Activated gamma-delta T cell (primary cell): ENCODE data around the gene P2RX6.
"Not testable (repeated sequence)": the region's sequence is repeated elsewhere in the genome, so short reads cannot be mapped to it uniquely, and the experiment has no call there.

ENCODE experiments used
- DNase-seq: peaks from one replicate; lab custom pipeline; 2025; lab: John Stamatoyannopoulos, UW

Gene P2RX6

GRCh38 chr22:21052715-21053459 lies 37.9 kb downstream of the P2RX6 start:
- DNase-seq: no peak

GRCh38 chr22:21054046-21054713 lies 39.2 kb downstream of the P2RX6 start:
- DNase-seq: no peak

- DNase-seq: no peak
Measured at GRCh38 chr22:21054714-21055563, 40.0 kb downstream of the P2RX6 start.

- no peak for DNase-seq
Measured at GRCh38 chr22:21055564-21055834, 40.5 kb downstream of the P2RX6 start.

- no peak for DNase-seq
Measured at GRCh38 chr22:21055880-21056319, 40.9 kb downstream of the P2RX6 start.

- not testable (repeated sequence) for DNase-seq
Measured at GRCh38 chr22:21060363-21060762, 45.4 kb downstream of the P2RX6 start.

- DNase-seq: not testable (repeated sequence)
Measured at GRCh38 chr22:21061660-21062321, 46.8 kb downstream of the P2RX6 start.

GRCh38 chr22:21064425-21064824 lies 49.5 kb downstream of the P2RX6 start:
- not testable (repeated sequence) for DNase-seq

- no peak for DNase-seq
Measured at GRCh38 chr22:21064917-21065864, 50.2 kb downstream of the P2RX6 start.

- DNase-seq: no peak
Measured at GRCh38 chr22:21067075-21067900, 52.3 kb downstream of the P2RX6 start.

- no peak for DNase-seq
Measured at GRCh38 chr22:21067901-21068680, 53.1 kb downstream of the P2RX6 start.

GRCh38 chr22:21068681-21069276 lies 53.8 kb downstream of the P2RX6 start:
- no peak for DNase-seq

- no peak for DNase-seq
Measured at GRCh38 chr22:21069375-21069774, 54.4 kb downstream of the P2RX6 start.

GRCh38 chr22:21070690-21071615 lies 56.0 kb downstream of the P2RX6 start:
- DNase-seq: no peak

- DNase-seq: not testable (repeated sequence)
Measured at GRCh38 chr22:21071796-21072195, 56.8 kb downstream of the P2RX6 start.

- no peak for DNase-seq
Measured at GRCh38 chr22:21073023-21073422, 58.1 kb downstream of the P2RX6 start.

- no peak for DNase-seq
Measured at GRCh38 chr22:21073482-21073881, 58.5 kb downstream of the P2RX6 start.
